ENCODE data around the gene SHANK1.

DNA sequence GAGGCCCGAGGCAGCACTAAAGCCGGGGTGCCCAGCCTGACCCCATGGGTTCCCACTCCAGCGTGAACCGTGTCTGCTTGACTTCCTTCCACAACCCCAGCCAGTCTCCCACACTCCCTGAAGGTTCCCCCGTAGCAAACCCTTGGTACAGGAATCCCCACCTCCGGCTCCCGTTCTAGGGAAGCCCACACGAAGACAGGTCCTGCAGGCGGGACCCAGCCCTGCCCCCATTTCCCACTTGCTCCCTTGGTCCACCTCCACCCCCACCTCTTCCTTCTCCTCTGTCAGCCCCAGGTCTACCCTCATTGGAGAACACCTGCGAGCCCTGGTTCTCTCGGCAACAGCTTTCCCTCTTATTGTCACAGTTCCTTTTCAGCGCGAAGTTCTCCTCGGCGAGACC, 46.5 kb downstream of the SHANK1 start:
- TF ChIP-seq, protein P1, sequence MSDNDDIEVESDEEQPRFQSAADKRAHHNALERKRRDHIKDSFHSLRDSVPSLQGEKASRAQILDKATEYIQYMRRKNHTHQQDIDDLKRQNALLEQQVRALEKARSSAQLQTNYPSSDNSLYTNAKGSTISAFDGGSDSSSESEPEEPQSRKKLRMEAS (IDR thresholded peaks at IDR 0.05): no peak
- no peak for TF ChIP-seq TAF1 (IDR thresholded peaks at IDR 0.05; ENCODE audit: low read depth)
- TF ChIP-seq RAD21 (IDR thresholded peaks at IDR 0.05; ENCODE audit: low read depth): no peak
- TF ChIP-seq FOXM1 (IDR thresholded peaks at IDR 0.05; ENCODE audit: borderline replicate concordance, low read depth): no peak
- TF ChIP-seq CREB1 (IDR thresholded peaks at IDR 0.05; ENCODE audit: low read depth): no peak
- TF ChIP-seq, protein P2, sequence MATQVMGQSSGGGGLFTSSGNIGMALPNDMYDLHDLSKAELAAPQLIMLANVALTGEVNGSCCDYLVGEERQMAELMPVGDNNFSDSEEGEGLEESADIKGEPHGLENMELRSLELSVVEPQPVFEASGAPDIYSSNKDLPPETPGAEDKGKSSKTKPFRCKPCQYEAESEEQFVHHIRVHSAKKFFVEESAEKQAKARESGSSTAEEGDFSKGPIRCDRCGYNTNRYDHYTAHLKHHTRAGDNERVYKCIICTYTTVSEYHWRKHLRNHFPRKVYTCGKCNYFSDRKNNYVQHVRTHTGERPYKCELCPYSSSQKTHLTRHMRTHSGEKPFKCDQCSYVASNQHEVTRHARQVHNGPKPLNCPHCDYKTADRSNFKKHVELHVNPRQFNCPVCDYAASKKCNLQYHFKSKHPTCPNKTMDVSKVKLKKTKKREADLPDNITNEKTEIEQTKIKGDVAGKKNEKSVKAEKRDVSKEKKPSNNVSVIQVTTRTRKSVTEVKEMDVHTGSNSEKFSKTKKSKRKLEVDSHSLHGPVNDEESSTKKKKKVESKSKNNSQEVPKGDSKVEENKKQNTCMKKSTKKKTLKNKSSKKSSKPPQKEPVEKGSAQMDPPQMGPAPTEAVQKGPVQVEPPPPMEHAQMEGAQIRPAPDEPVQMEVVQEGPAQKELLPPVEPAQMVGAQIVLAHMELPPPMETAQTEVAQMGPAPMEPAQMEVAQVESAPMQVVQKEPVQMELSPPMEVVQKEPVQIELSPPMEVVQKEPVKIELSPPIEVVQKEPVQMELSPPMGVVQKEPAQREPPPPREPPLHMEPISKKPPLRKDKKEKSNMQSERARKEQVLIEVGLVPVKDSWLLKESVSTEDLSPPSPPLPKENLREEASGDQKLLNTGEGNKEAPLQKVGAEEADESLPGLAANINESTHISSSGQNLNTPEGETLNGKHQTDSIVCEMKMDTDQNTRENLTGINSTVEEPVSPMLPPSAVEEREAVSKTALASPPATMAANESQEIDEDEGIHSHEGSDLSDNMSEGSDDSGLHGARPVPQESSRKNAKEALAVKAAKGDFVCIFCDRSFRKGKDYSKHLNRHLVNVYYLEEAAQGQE (IDR thresholded peaks at IDR 0.05; ENCODE audit: low read depth): no peak
- no peak for TF ChIP-seq NFIC (IDR thresholded peaks at IDR 0.05)
- TF ChIP-seq YY1 (IDR thresholded peaks at IDR 0.05; ENCODE audit: low read depth): no peak
- TF ChIP-seq EP300 (IDR thresholded peaks at IDR 0.05; ENCODE audit: borderline replicate concordance): no peak
- TF ChIP-seq TEAD4 (IDR thresholded peaks at IDR 0.05): no peak
- no peak for TF ChIP-seq TCF12 (IDR thresholded peaks at IDR 0.05; ENCODE audit: low read depth)

Data from Ishikawa (cell line).